NCI-H82 treated with DMSO at 0.1 percent for 48 hours (cell line): ENCODE measurements around the gene ASRGL1.
"Not testable (repeated sequence)": the region's sequence is repeated elsewhere in the genome, so short reads cannot be mapped to it uniquely, and the experiment has no call there.

Experiments
- DNase-seq: peaks from one replicate; lab custom pipeline; 2025; ENCODE audit not compliant: unreplicated experiment; lab: John Stamatoyannopoulos, UW

ASRGL1 gene

DNA sequence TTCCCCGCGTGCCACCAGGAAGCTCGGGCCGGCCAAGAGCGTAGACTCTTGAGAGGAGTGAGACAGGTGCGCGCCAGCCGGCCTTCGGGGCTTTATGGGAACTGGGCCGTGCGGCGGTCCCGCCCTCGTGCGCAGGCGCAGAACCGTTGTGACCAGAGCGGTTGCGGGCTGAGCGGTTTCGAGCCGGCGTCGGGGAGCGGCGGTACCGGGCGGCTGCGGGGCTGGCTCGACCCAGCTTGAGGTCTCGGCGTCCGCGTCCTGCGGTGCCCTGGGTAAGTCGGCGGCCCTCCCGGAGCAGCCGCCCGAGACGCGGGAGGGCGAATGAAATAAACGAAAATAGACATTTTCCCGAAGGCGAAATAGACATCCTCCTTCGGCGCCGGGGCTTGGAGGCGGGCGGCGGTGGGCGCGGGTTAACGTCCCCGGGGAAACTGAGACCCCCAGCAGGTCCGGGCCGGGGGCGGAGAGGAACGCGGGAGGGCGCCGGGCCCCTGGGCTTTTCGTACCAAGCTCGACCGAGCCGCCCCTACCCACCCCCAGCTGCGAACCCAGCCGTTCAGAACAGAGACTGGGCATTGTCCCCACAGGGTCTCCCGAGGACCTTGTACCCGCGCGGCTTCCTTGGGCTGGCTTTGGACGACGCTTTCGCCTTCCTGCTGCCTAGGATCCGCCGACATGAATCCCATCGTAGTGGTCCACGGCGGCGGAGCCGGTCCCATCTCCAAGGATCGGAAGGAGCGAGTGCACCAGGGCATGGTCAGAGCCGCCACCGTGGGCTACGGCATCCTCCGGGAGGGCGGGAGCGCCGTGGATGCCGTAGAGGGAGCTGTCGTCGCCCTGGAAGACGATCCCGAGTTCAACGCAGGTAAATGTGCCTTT lies at the start of gene ASRGL1:
Gene ASRGL1, plus strand, starts transcription at position 146 of the 879 bp plus-strand sequence. Its CDS starts 530 bp downstream, at position 676.
- peak; percentile 68 for DNase-seq

DNA sequence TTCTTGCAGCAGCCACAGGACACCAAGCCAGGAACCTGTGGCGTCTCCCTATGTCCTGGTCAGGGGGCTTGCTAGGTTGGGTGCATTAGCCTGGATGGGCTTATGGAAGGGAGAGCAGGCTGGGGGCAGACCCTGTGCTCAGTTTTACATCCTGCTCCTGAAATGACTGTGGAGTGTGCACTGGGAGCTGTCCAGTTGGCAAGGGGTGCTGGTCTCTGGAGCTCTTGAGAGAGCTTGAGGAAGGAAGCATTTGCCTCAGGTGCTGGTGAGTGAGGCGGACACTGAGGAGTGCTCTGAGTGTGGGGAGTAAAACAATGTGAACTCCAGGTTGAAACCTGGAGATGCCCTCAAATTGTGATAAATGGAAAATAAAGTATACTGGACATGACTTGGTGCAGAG lies 41.7 kb upstream of the ASRGL1 start:
- DNase-seq, result no peak

DNA sequence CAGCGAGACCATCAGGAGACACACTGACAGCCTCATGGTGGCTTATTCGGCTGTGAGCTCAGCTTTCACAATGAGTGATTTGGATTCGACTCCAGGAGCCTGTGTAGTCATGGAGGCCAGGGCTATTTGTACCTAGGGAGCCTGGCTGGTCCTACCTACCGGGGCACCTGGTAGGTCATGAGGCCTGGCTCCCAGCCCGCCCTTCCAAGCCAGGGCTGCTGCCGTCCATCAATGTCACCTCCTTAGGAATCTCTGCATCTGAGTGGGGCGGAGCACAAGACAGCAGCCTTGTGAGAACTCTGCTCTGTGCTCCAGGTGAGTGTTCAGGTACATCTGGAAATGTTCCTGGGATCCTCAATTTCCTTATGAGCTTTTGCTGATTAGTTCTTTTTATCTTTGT lies 38.3 kb upstream of the ASRGL1 start, which contains the start of gene SCGB1D4:
Gene SCGB1D4, minus strand, starts transcription at position 101 of the 400 bp plus-strand sequence. Its CDS starts 65 bp downstream, at position 36.
- DNase-seq, result no peak

DNA sequence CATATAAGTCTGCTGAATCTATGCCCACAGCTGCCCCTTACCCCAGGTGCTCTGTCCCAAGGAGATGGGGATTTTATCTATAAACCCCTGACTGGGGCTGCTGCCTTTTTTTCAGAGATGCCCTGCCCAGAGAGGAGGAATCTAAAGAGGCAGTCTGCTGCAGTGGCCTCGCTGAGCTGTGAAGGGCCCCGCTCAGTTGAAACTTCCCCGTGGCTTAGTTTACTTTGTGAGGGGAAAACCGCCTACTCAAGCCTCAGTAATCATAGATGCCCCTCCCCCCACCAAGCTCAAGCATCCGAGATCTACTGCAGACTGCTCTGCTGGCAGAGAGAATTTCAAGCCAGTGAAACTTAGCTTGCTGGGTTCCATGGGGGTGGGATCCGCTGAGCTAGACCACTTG lies 31.0 kb upstream of the ASRGL1 start:
- DNase-seq, result no peak

DNA sequence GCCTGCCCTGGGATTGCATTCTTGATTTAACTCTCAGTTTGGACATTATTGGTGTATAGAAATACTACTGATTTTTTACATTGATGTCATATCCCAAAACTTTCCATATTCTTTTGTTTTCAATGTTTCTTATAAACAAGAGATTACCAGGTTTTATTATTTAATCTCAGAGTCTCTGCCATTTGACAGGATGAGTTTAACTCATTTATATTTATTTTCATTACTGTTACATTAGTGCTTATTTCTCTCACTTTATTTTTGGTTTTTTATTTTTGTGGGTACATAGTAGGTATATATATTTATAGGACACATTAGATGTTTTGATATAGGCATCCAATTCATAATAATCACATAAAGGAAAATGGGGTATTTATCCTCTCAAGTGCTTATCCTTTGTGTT lies 29.3 kb upstream of the ASRGL1 start:
- no peak for DNase-seq

DNA sequence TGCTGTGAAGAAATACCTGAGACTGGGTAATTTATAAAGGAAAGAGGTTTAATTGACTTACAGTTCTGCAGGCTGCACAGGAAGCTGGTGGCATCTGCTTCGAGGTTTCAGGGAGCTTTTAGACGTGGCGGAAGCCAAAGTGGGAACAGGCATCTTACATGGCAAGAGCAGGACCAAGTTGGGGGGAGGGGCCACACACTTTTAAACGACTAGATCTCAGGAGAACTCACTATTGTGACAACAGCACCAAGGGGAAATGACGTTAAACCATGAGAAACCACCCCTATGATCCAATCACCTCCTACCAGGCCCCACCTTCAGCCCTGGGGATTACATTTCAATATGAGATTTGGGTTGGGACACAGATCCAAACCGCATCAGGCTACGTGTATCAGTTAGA lies 27.3 kb upstream of the ASRGL1 start:
- DNase-seq, result no peak

DNA sequence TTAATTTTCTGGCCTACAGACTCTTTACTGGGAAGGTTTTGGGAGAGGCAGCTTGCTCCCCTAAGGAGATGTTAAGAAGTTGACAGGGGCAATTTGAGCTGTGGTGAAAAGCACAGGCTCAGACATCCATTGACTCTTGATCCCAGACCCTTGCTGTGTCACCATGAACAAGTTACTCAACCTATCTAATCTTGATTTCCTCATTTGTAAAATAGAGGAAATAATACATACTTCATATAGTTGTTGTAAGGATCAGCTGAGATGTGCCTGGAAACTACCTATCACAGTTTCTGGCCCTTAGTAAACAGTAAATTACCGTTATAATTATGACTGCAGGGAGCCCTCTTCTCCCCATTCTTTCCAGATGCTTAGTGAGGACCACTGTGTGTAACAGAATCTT lies 21.8 kb upstream of the ASRGL1 start:
- no peak for DNase-seq

DNA sequence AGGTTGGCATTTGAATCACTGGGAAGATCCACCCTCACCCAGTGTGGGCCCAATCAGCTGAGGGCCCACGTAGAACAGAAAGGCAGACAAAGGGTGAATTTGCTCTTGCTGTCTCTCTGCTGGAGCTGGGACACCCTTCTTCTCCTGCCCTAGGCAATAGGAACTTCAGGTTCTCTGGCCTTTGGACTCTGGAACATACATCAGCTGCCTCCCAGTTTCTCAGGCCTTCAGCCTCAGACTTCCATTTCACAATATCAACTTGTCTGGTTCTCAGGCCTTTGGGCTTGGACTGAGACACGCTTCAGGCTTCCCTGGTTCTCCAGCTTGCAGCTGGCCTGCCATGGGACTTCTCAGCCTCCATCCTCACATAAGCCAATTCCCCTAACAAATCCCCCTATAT lies 14.7 kb upstream of the ASRGL1 start:
- no peak for DNase-seq

DNA sequence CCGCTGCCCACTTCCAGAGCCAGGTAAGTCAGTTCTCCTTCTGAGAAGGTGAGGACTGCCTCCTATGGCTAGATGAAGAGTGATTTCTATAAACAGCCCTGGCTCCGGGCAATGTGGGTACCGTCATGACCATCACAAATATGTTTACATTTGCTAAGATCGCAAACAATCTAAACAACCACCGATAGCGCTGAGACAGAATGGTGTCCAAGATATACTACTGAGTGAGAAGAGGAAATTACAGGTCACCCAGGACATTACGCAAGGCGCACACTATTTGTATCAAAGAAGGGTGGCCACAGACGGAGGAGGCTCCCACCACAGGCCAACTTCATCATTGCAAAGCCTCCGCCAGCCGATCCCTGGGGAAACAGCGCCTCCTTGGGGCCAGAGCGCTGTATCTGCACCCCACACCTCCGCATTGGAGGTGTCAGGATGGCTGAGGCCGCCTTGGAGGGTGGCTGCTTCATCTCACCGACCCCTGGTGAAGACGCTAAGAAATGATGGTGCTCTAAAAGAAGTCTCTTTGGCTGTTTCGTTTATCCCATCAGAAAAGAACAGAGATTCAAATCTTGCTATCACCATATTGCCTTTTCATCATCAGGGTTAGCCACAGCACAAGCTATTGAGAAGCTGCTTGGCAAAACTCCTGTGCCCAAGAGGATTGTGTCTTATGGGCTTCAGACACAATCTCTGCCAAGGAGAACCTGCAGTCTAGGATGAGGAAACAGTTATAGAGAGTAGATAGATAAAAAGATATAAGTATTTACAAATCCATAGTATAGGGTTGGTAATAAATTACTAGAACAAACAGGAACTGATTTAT lies 12.3 kb upstream of the ASRGL1 start:
- no peak for DNase-seq

DNA sequence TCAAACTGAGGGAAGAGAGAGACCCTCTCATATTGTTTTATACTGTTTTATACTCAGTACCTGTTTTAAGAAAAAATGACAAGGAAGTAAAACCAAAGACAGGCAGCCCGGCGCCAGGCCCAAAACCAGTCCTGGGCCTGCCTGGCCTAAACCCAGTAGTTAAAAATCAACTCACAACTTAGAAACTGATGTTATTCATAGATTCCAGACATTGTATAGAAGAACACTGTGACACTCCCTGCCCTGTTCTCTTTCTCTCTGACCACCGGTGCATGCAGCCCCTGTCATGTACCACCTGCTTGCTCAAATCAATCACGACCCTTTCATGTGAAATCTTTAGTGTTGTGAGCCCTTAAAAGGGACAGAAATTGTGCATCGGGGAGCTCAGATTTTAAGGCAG lies 11.5 kb upstream of the ASRGL1 start:
- not testable (repeated sequence) for DNase-seq

DNA sequence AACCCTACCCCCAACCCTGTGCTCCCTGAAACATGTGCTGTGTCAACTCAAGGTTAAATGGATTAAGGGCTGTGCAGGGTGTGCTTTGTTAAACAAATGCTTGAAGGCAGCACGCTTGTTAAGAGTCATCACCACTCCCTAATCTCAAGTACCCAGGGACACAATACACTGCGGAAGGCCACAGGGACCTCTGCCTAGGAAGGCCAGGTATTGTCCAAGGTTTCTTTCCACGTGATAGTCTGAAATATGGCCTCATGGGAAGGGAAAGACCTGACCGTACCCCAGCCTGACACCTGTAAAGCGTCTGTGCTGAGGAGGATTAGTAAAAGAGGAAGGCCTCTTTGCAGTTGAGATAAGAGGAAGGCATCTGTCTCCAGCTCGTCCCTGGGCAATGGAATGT lies 10.5 kb upstream of the ASRGL1 start:
- peak; percentile 23 for DNase-seq

DNA sequence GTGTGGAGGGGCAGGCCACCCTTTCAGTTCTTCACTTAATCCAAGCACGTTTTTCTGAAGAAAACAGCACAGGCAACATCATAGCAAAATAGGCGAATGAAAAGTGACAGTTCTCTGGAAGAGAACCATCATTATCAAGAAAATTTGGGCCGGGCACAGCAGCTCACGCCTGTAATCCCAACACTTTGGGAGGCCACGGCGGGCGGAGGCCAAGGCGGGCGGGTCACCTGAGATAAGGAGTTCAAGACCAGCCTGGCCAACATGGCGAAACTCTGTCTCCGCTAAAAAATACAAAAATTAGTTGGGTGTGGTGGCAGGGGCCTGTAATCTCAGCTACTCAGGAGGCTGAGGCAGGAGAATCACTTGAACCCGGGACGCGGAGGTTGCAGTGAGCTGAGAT lies 9.7 kb upstream of the ASRGL1 start:
- not testable (repeated sequence) for DNase-seq

DNA sequence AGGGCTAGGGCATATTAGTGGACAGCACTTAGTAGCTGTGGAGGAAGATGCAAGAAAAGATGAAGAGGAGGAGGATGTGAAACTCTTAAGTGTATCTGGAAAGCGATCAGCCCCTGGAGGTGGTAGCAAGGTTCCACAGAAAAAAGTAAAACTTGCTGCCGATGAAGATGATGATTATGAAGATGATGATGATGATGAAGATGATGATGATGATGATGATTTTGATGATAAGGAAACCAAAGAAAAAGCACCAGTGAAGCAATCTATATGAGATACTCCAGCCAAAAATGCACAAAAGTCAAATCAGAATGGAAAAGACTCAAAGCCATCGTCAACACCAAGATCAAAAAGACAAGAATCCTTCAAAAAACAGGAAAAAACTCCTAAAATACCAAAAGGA lies 6.0 kb upstream of the ASRGL1 start:
- DNase-seq, result not testable (repeated sequence)

DNA sequence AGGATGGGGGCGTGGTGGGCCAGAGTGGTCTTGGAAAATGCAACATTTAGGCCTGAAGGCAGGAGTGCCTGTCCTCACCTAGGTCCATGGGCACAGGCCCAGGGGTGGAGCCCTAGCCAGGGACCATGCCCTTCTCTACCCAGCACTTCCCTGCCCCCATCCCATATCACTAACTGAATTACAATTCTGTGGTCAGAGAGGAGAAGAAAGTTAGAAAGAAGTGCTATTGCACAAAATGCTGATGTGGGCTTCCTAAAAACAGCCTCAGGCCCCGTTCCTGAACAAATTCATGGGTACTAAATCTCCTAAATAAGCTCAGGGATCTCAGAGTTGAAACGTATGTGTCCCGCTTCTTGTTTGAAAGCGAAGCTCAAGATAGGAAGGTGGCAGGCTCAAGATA lies 3.5 kb upstream of the ASRGL1 start:
- DNase-seq, result no peak

DNA sequence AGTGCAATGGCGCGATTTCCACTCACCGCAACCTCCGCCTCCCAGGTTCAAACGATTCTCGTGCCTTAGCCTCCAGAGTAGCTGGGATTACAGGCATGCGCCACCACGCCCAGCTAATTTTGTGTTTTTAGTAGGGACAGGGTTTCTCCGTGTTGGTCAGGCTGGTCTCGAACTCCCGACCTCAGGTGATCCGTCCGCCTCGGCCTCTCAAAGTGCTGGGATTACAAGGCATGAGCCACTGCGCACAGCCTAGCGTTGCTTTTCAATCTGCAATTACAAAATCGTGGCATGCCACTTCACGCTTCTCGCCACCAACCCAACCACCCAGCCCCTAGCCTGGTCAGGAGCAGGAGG lies 322 bp upstream of the ASRGL1 start:
- not testable (repeated sequence) for DNase-seq

DNA sequence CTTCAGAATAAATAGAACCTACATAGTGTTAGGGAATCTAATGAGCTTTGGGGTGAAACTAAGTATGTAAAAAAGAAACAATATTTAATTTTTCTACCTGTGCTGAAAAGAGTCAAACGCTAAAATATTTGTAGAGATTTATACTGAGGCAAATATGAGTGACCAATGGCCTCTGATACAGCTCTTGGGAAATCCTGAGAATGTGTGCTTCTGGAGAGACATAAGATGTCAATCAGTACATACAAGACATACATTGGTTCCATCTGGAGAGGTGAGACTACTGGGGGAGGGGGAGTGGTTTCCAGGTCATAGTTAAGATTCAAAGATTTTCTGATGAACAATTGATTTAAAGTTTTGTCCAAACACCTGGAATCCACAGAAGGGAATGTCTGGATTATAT lies 970 bp downstream of the ASRGL1 start:
- DNase-seq, result peak; percentile 25

DNA sequence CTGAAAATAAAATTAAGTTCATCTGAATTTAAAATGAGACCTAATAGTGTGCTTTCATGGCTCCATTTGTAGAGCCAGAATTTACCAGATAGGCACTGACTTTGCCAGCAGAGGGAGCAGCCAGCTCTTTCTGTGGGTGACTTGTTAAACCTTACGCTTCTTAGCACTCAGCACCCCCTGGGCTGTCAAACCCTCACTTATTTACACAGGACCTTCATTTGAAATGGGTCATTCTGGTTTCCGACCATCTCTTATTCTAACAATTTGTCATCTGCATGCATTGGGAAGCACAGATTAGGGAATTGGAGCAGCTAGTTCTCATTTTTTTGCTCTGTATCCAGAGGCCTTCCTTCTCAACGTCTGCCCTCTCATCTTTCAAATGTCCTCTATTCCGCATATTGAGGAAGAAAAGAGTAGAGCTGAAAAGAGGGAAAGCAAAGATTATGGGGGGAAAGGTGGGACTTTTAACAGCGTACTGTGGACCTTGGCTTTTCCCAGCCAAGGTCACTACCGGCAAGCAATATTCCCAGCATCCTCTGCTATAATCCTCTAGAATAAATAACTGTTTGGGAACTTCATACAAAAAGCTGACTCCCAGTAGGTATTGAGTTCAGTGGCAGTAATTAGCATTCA lies 3.1 kb downstream of the ASRGL1 start:
- no peak for DNase-seq

DNA sequence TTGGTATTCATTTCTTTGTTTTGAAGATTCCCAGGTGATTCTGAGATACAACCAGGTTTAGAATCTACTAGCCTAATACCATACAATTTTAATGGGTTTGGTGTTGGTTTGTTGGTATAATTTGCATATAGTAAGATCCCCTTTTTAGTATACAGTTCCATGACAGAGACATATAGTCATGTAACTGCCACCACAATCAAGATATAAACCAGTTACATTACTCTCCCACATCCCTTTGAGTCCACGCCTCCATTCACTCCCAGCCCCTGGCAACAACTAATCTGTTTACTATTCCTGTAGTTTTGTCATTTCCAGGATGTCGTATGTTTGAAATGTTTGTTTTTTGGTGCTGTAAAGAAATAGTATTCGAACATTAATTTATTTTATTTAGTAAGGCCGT lies 4.3 kb downstream of the ASRGL1 start:
- no peak for DNase-seq

DNA sequence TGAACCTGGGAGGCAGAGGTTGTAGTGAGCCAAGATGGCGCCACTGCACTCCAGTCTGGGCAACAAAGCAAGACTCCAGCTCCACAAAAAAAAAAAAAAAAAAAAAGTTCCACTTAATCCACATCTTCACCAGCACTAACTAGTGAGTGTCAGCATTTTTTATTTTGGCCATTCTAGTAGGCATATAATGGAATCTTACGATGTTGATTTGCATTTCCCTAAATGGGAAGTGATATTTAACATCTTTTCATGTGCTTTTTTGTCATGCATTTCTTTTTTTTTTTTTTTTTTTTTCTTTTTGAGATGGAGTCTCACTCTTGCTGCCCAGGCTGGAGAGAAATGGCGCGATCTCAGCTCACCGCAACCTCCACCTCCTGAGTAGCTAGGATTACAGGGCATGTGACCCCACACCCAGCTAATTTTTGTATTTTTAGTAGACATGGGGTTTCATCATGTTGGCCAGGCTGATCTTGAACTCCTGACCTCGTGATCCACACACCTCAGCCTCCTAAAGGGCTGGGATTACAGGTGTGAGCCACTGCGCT lies 6.5 kb downstream of the ASRGL1 start:
- DNase-seq, result not testable (repeated sequence)

DNA sequence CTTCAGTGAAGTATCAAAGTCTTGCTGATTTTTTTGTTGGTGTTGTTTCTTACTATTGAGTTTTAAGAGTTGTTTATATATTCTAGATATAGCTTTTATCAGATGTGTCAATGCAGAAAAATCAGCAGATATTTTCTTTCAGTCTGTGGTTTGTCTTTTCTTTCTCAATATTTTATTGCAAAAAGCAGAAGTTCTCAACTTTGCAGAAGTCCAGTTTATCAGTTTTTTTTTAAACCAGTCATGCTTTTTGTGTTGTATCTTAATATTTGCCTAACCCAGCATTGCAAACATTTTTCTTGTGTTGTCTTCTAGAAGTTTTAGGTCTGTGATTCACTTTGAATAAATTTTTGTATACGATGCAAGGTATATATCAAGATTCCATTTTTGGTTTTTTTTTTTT lies 7.0 kb downstream of the ASRGL1 start:
- DNase-seq, result no peak

DNA sequence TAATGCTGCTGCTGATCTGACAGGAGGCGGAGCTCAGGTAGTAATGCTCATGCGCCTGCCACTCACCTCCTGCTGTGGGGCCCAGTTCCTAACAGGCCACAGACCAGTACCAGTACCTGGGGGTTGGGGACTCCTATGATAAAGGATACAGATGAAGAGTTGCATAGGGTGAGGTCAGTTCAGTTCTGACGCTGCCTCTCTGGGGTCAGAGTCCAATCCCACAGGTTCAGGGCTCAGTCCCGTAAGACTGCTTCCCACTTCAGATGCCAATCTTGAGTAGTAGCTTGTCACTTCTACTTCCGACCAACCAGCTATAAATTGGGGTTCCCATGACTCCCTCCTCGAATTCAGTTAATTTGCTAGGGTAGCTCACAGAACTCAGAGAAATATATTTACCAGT lies 8.6 kb downstream of the ASRGL1 start:
- DNase-seq, result no peak
